ENCODE measurements around the gene PPP2R2B.

DNA sequence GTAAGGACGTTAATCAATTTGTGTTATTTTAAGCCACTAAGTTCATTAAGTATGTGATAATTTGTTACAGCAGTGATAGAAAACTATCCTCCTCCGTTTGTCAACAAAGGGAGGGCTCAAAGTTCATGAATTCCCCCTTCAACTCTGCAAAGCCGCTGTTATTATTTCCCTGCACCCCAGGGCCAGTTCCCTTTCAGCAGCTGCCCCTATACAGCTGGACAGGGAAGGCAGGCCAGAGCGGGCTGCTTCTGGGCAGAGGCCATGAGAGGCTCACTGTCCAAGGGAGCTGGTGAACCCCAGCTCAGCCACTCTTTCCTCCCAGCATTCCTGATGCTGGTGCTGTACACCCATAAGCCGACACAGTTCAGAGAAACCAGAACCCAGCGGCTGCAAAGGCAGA, 260.1 kb downstream of the PPP2R2B start:
- TF ChIP-seq EP300 (IDR thresholded peaks at IDR 0.05): no peak
- TF ChIP-seq, protein P1, sequence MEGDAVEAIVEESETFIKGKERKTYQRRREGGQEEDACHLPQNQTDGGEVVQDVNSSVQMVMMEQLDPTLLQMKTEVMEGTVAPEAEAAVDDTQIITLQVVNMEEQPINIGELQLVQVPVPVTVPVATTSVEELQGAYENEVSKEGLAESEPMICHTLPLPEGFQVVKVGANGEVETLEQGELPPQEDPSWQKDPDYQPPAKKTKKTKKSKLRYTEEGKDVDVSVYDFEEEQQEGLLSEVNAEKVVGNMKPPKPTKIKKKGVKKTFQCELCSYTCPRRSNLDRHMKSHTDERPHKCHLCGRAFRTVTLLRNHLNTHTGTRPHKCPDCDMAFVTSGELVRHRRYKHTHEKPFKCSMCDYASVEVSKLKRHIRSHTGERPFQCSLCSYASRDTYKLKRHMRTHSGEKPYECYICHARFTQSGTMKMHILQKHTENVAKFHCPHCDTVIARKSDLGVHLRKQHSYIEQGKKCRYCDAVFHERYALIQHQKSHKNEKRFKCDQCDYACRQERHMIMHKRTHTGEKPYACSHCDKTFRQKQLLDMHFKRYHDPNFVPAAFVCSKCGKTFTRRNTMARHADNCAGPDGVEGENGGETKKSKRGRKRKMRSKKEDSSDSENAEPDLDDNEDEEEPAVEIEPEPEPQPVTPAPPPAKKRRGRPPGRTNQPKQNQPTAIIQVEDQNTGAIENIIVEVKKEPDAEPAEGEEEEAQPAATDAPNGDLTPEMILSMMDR (IDR thresholded peaks at IDR 0.05): no peak
